KG1 (cell line): Measurements from ENCODE around the gene SLC35E4.
"Not testable (repeated sequence)": the region's sequence is repeated elsewhere in the genome, so short reads cannot be mapped to it uniquely, and the experiment has no call there.

ENCODE experiments used
- DNase-seq: peaks from one replicate; lab custom pipeline; 2025; lab: John Stamatoyannopoulos, UW

SLC35E4 gene

GRCh38 chr22:30612789-30613188 is 22.8 kb upstream of the SLC35E4 start:
- DNase-seq: no peak

GRCh38 chr22:30614268-30614667 is 21.3 kb upstream of the SLC35E4 start:
- no peak for DNase-seq

GRCh38 chr22:30614879-30615278 is 20.7 kb upstream of the SLC35E4 start:
- no peak for DNase-seq

- DNase-seq: no peak
Observed at GRCh38 chr22:30615543-30615954, 20.0 kb upstream of the SLC35E4 start.

GRCh38 chr22:30617819-30618218 is 17.8 kb upstream of the SLC35E4 start:
- no peak for DNase-seq

GRCh38 chr22:30619909-30620308 is 15.7 kb upstream of the SLC35E4 start:
- DNase-seq: not testable (repeated sequence)

GRCh38 chr22:30626413-30626812 is 9.2 kb upstream of the SLC35E4 start:
- DNase-seq: no peak

- DNase-seq: no peak
Observed at GRCh38 chr22:30627471-30627870, 8.1 kb upstream of the SLC35E4 start.

- DNase-seq: no peak
Observed at GRCh38 chr22:30628491-30628890, 7.1 kb upstream of the SLC35E4 start.

- not testable (repeated sequence) for DNase-seq
Observed at GRCh38 chr22:30631469-30631868, 4.1 kb upstream of the SLC35E4 start.

- peak; percentile 68 for DNase-seq
Observed at GRCh38 chr22:30634471-30635233, 929 bp upstream of the SLC35E4 start.

GRCh38 chr22:30636226-30637077 is 871 bp downstream of the SLC35E4 start:
- DNase-seq: no peak

GRCh38 chr22:30637701-30638114 is 2.1 kb downstream of the SLC35E4 start:
- DNase-seq: no peak

GRCh38 chr22:30640361-30640760 is 4.8 kb downstream of the SLC35E4 start:
- DNase-seq: no peak

- no peak for DNase-seq
Observed at GRCh38 chr22:30640839-30641430, 5.4 kb downstream of the SLC35E4 start.

- DNase-seq: no peak
Observed at GRCh38 chr22:30643055-30643875, 7.7 kb downstream of the SLC35E4 start.

- no peak for DNase-seq
Observed at GRCh38 chr22:30646518-30647160, 11.1 kb downstream of the SLC35E4 start.

- no peak for DNase-seq
Observed at GRCh38 chr22:30647536-30647935, 12.0 kb downstream of the SLC35E4 start.

- no peak for DNase-seq
Observed at GRCh38 chr22:30648825-30649224, 13.2 kb downstream of the SLC35E4 start.

GRCh38 chr22:30649430-30650007 is 13.9 kb downstream of the SLC35E4 start:
- no peak for DNase-seq

- no peak for DNase-seq
Observed at GRCh38 chr22:30650508-30651116, 15.0 kb downstream of the SLC35E4 start.
